A549 treated with ZK216348 at 1 μM for 4 hours (cell line): Measurements from ENCODE around the gene PRELID1. TPM values are rescaled to one million over a fixed set of nuclear protein-coding genes. Genes with fewer than 3 reads are reported as not detected.

Source experiments
- total RNA-seq: library from RNA; stranded (reverse); fragments of 200-300 nt; extraction: Qiagen RNA extraction; gene quantifications from 5 replicates; pipeline ENCODE4 v1.2.3, GENCODE V29; 2022; ENCODE audit warnings: low read depth

Gene PRELID1
- 252 to 395 TPM (median 363 TPM) in 5 replicates for total RNA-seq

GRCh38 chr5:177303121-177303924 is at the start of gene PRELID1, which contains the start of gene RAB24:
Gene PRELID1, plus strand, starts transcription at chr5:177303799. Its CDS starts 187 bp downstream, at chr5:177303986.
Gene RAB24, minus strand, starts transcription at chr5:177303719. Its CDS starts 431 bp downstream, at chr5:177303288.

GRCh38 chr5:177311723-177312648 is 8.4 kb downstream of the PRELID1 start, which contains the start of gene MXD3:
Gene MXD3, minus strand, starts transcription at chr5:177311898. Its CDS starts 68 bp downstream, at chr5:177311830.

GRCh38 chr5:177351392-177352329 is 48.1 kb downstream of the PRELID1 start, which contains the start of gene LMAN2:
Gene LMAN2, minus strand, starts transcription at chr5:177351668. Its CDS starts 21 bp downstream, at chr5:177351647.

Other genes with a start within 250 kb of the PRELID1 start
- gene FGFR4, start 216.9 kb upstream of the PRELID1 start, total RNA-seq, result 10.3 to 26.0 TPM (median 25.5 TPM) in 5 replicates
- gene NSD1, start 170.0 kb upstream of the PRELID1 start, total RNA-seq, result 16.9 to 25.2 TPM (median 19.1 TPM) in 5 replicates
- 17.8 to 29.4 TPM (median 27.5 TPM) in 5 replicates for gene RAB24, start 80 bp upstream of the PRELID1 start, total RNA-seq
- 9.4 to 21.9 TPM (median 17.1 TPM) in 5 replicates for gene MXD3, start 8.1 kb downstream of the PRELID1 start, total RNA-seq
- 160 to 242 TPM (median 196 TPM) in 5 replicates for gene LMAN2, start 47.9 kb downstream of the PRELID1 start, total RNA-seq
- 4.3 to 6.5 TPM (median 5.0 TPM) in 5 replicates for gene RGS14, start 54.1 kb downstream of the PRELID1 start, total RNA-seq
- not detected in 5 replicates for gene SLC34A1, start 80.6 kb downstream of the PRELID1 start, total RNA-seq
- gene PFN3, start 96.9 kb downstream of the PRELID1 start, total RNA-seq, result not detected in 5 replicates
- gene F12, start 105.8 kb downstream of the PRELID1 start, total RNA-seq, result 11.6 to 25.9 TPM (median 23.8 TPM) in 5 replicates
- gene GRK6, start 122.9 kb downstream of the PRELID1 start, total RNA-seq, result 19.0 to 28.3 TPM (median 25.2 TPM) in 5 replicates
- gene PRR7, start 143.0 kb downstream of the PRELID1 start, total RNA-seq, result 12.4 to 41.6 TPM (median 34.4 TPM) in 5 replicates
- 44.4 to 81.4 TPM (median 67.6 TPM) in 5 replicates for gene DBN1, start 169.8 kb downstream of the PRELID1 start, total RNA-seq
- 65.0 to 100 TPM (median 76.8 TPM) in 5 replicates for gene PDLIM7, start 193.8 kb downstream of the PRELID1 start, total RNA-seq
- 1.6 to 5.5 TPM (median 4.2 TPM) in 5 replicates for gene DOK3, start 206.0 kb downstream of the PRELID1 start, total RNA-seq
- gene DDX41, start 213.2 kb downstream of the PRELID1 start, total RNA-seq, result 89.5 to 135 TPM (median 113 TPM) in 5 replicates